Panc1 (cell line): ENCODE results near the gene MYBBP1A. TPM values are rescaled to one million over a fixed set of nuclear protein-coding genes. Genes with fewer than 3 reads are reported as not detected.

Experiments
- ATAC-seq: fragments of 200-7000 bp; cut with Tn5 transposase; 2 replicates; pipeline ENCODE4 v1.9.1; 2020; ENCODE audit warnings: mild to moderate bottlenecking, moderate library complexity
- BruUV-seq: library from RNA; stranded (reverse); fragments of 400-500 nt; replicated peaks from 2 replicates; lab custom pipeline; 2021; lab: Mats Ljungman, UMichigan
- CTCF ChIA-PET: fragments of 300-600 bp; sonication (Branson Sonifier 250); formaldehyde crosslinking; loops from one replicate; lab custom pipeline; 2022; ENCODE audit warnings: antibody characterized with exemption; lab: Charles Lee
- POLR2A ChIA-PET: fragments of 300-600 bp; sonication (Branson Sonifier 250); formaldehyde crosslinking; loops from one replicate; lab custom pipeline; 2022; ENCODE audit warnings: antibody characterized with exemption; lab: Charles Lee
- DNase-seq: peaks from one replicate; pipeline ENCODE4 v3.0.0-alpha.2; 2010; ENCODE audit warnings: low read depth, low spot score
- H3K27ac ChIP-seq: 2 replicates; pipeline ENCODE4 v1.5.1; 2011; ENCODE audit warnings: mild to moderate bottlenecking, low read length, inconsistent platforms
- H3K27me3 ChIP-seq: fragments of 200-500 bp; sonication (Bioruptor generic); 2 replicates; pipeline ENCODE4 v1.6.0; 2014; ENCODE audit warnings: low read length, inconsistent platforms; ENCODE audit not compliant: control insufficient read depth, insufficient read depth
- H3K36me3 ChIP-seq: fragments of 200-500 bp; sonication (Bioruptor generic); 2 replicates; pipeline ENCODE4 v1.5.1; 2014; ENCODE audit warnings: inconsistent platforms, mild to moderate bottlenecking, low read length, moderate library complexity; ENCODE audit not compliant: control insufficient read depth, insufficient read depth
- H3K4me1 ChIP-seq: 2 replicates; pipeline ENCODE4 v1.5.1; 2011; ENCODE audit warnings: inconsistent platforms, mild to moderate bottlenecking, low read length, moderate library complexity; ENCODE audit not compliant: control insufficient read depth, insufficient read depth
- H3K4me3 ChIP-seq, 2 experiments: 2 replicates each; pipeline ENCODE4 v1.5.1; 2011 to 2012; ENCODE audit warnings: low read depth in 2 of 2, low read length in 2 of 2, mild to moderate bottlenecking in 2 of 2, inconsistent platforms in 1 of 2, moderate library complexity in 1 of 2
- H3K9me3 ChIP-seq: fragments of 200-500 bp; sonication (Bioruptor generic); 2 replicates; pipeline ENCODE4 v1.5.1; 2014; ENCODE audit warnings: low read depth, mild to moderate bottlenecking, inconsistent platforms, low read length, moderate library complexity; ENCODE audit not compliant: control insufficient read depth, insufficient read depth
- POLR2AphosphoS5 ChIP-seq: IDR thresholded peaks from 2 replicates; pipeline ENCODE4 v1.6.1; 2012; ENCODE audit warnings: mild to moderate bottlenecking, low read depth, low read length, moderate library complexity
- SIN3A ChIP-seq: IDR thresholded peaks from 2 replicates; pipeline ENCODE4 v1.6.1; 2012; ENCODE audit warnings: low read depth, mild to moderate bottlenecking, low read length, moderate library complexity, borderline replicate concordance; ENCODE audit not compliant: insufficient read depth
- TCF7L2 ChIP-seq: IDR thresholded peaks from 2 replicates; pipeline ENCODE4 v1.6.1; 2011; ENCODE audit warnings: mild to moderate bottlenecking, low read depth, low read length, inconsistent platforms
- in situ Hi-C: cut with HindIII; loops from 2 replicates; pipeline ENCODE4 v1.10.0; 2016; ENCODE audit warnings: low sequenced_read_pairs, low pct_unique_long_range_greater_than_20kb
- intact Hi-C: fragments of 100-400 bp; cut with micrococcal nuclease; formaldehyde crosslinking; loops from one replicate; pipeline ENCODE4 v1.10.0; 2022; ENCODE audit not compliant: unreplicated experiment
- total RNA-seq: library from RNA; stranded (reverse); gene quantifications from one replicate; pipeline ENCODE4 v1.2.1, GENCODE V29; 2021; ENCODE audit not compliant: unreplicated experiment
- TF ChIP-seq, protein P1 (sequence below): fragments of 450-650 bp; IDR thresholded peaks from 2 replicates; pipeline ENCODE4 v1.5.1; 2017; ENCODE audit warnings: mild to moderate bottlenecking
- TF ChIP-seq, protein P2 (sequence below), 2 experiments: IDR thresholded peaks; 2 replicates each; pipeline ENCODE4 v1.6.1; 2011 to 2012; ENCODE audit warnings: low read depth in 2 of 2, control low read depth in 1 of 2, low read length in 1 of 2, mild to moderate bottlenecking in 1 of 2, moderate library complexity in 1 of 2; ENCODE audit not compliant: insufficient read depth in 1 of 2

The MYBBP1A gene
- total RNA-seq, 1 experiment from 2014 or later: 95.6 TPM

DNA sequence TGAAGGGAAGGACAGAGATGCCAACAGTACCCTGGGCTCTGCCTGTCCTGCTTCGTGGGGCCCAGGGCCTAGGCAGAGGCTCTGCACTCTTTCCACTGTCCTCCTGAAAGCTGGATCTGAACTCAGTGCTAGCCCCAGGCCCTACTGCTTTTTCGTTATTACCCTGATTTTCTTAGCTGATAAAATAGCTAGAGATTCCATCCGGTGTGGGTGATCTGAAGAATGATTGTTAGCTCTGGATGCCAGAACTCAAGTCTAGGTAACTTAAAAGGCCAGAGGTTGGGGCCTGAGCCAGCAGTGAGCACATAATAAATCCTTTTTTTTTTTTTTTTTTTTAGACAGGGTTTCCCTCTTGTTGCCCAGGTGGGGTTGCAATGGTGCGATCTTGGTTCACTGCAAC, 1.8 kb upstream of the MYBBP1A start:
- intact Hi-C loops: no loop called here
- no peak for ATAC-seq
- Histone ChIP-seq H3K36me3 (peaks cover 2% of the 10 kb centered on the region), H3K4me3 (no peak overlapping the region), H3K4me1 (peaks cover 15% of the 10 kb centered on the region), H3K27ac (no peak overlapping the region), H3K9me3 (no peaks in the 10 kb centered on the region), H3K27me3 (no peaks in the 10 kb centered on the region)
- BruUV-seq: no TSS peak
- DNase-seq: no peak
- TF ChIP-seq SIN3A: no peak
- TF ChIP-seq, protein P1, sequence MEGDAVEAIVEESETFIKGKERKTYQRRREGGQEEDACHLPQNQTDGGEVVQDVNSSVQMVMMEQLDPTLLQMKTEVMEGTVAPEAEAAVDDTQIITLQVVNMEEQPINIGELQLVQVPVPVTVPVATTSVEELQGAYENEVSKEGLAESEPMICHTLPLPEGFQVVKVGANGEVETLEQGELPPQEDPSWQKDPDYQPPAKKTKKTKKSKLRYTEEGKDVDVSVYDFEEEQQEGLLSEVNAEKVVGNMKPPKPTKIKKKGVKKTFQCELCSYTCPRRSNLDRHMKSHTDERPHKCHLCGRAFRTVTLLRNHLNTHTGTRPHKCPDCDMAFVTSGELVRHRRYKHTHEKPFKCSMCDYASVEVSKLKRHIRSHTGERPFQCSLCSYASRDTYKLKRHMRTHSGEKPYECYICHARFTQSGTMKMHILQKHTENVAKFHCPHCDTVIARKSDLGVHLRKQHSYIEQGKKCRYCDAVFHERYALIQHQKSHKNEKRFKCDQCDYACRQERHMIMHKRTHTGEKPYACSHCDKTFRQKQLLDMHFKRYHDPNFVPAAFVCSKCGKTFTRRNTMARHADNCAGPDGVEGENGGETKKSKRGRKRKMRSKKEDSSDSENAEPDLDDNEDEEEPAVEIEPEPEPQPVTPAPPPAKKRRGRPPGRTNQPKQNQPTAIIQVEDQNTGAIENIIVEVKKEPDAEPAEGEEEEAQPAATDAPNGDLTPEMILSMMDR: no peak
- TF ChIP-seq, protein P2, sequence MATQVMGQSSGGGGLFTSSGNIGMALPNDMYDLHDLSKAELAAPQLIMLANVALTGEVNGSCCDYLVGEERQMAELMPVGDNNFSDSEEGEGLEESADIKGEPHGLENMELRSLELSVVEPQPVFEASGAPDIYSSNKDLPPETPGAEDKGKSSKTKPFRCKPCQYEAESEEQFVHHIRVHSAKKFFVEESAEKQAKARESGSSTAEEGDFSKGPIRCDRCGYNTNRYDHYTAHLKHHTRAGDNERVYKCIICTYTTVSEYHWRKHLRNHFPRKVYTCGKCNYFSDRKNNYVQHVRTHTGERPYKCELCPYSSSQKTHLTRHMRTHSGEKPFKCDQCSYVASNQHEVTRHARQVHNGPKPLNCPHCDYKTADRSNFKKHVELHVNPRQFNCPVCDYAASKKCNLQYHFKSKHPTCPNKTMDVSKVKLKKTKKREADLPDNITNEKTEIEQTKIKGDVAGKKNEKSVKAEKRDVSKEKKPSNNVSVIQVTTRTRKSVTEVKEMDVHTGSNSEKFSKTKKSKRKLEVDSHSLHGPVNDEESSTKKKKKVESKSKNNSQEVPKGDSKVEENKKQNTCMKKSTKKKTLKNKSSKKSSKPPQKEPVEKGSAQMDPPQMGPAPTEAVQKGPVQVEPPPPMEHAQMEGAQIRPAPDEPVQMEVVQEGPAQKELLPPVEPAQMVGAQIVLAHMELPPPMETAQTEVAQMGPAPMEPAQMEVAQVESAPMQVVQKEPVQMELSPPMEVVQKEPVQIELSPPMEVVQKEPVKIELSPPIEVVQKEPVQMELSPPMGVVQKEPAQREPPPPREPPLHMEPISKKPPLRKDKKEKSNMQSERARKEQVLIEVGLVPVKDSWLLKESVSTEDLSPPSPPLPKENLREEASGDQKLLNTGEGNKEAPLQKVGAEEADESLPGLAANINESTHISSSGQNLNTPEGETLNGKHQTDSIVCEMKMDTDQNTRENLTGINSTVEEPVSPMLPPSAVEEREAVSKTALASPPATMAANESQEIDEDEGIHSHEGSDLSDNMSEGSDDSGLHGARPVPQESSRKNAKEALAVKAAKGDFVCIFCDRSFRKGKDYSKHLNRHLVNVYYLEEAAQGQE (IDR thresholded peaks at IDR 0.05; ENCODE audit: insufficient read depth in 1 of 2, low read depth in 2 of 2, low read length in 1 of 2): no peak
- no peak for TF ChIP-seq POLR2AphosphoS5
- no peak for TF ChIP-seq TCF7L2
- CTCF ChIA-PET: interaction anchor here (0.5 to 0.9 kb wide), 2 partner anchors 11 to 125 kb away, joined by 5 to 15 read pairs; no protein-coding TSS in a partner anchor
- POLR2A ChIA-PET: no interaction called here
- in situ Hi-C loops: no loop called here

DNA sequence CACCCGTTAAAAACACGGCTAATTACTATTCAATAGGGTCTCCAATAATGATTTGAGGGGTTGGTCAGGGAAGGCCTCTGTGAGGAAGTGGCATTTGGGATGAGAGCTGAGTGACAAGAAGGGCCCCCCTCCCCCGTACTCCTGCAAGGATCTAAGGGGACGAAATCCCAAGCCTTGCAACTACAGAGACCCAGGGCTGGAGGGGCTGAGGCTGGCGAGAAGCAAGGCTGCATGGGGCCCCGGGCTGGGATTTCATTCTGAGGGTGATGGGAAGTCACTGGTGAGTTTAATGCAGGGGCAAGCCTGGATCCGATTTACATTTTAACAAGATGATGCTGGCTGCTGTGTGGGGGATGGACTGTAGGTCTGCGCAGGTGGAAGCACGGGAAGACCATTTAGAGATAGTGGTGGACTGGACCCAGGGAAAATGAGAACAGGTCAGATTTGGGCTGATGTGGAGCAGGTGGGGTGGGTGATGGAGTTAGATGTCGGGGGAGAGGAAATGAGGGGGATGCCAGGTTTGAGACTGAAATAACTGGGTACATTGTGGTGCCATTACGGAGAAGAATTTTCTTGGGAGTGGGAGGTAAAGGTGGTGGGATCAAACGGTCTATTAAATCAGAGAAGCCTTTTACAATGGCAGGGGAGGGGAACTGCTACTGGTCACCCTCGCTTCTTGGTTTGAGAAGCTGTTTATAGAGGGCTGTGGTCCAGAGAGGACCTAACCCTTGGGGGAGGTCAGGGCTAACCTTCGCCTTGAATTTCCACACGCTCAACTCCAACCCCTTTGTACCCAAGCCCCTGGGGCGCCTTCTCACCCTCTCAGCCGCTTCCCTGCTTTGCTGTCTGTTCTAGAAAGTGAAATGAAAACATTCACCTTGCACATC, 932 bp upstream of the MYBBP1A start:
- Histone ChIP-seq H3K27me3 (no peaks in the 10 kb centered on the region), H3K4me3 (peak overlapping the region; percentile 84 to 95), H3K4me1 (peaks cover 15% of the 10 kb centered on the region), H3K9me3 (no peaks in the 10 kb centered on the region), H3K36me3 (peaks cover 2% of the 10 kb centered on the region), H3K27ac (peak overlapping the region; percentile 94)
- TF ChIP-seq TCF7L2 (no peak), SIN3A (no peak), POLR2AphosphoS5 (no peak)
- TF ChIP-seq, protein P1: no peak
- TF ChIP-seq, protein P2 (IDR thresholded peaks at IDR 0.05; ENCODE audit: insufficient read depth in 1 of 2, low read depth in 2 of 2, low read length in 1 of 2): no peak
- ATAC-seq: no peak
- POLR2A ChIA-PET: interaction anchor here (0.7 kb wide), 1 partner anchor 32 kb away, joined by 3 read pairs; no protein-coding TSS in a partner anchor
- intact Hi-C loops: no loop called here
- in situ Hi-C loops: no loop called here
- BruUV-seq: TSS peak; percentile 87
- CTCF ChIA-PET: interaction anchor here (0.5 to 0.9 kb wide), 2 partner anchors 12 to 70 kb away, joined by 4 to 15 read pairs; no protein-coding TSS in a partner anchor
- DNase-seq: no peak
